GM12864 (cell line): ENCODE data around the gene TMEM72.

ENCODE experiments used
- DNase-seq: peaks from one replicate; pipeline ENCODE4 v3.0.0-alpha.2; 2011; ENCODE audit warnings: low read depth
- H3K4me3 ChIP-seq: 2 replicates; pipeline ENCODE4 v1.5.1; 2011; ENCODE audit warnings: mild to moderate bottlenecking, low read depth, low read length, control low read depth
- TF ChIP-seq, protein P1 (sequence below): IDR thresholded peaks from 2 replicates; pipeline ENCODE4 v1.5.1; 2011; ENCODE audit warnings: low read depth, mild to moderate bottlenecking, moderate library complexity, low read length, control low read depth, inconsistent platforms; ENCODE audit errors: missing control alignments

The TMEM72 gene

DNA sequence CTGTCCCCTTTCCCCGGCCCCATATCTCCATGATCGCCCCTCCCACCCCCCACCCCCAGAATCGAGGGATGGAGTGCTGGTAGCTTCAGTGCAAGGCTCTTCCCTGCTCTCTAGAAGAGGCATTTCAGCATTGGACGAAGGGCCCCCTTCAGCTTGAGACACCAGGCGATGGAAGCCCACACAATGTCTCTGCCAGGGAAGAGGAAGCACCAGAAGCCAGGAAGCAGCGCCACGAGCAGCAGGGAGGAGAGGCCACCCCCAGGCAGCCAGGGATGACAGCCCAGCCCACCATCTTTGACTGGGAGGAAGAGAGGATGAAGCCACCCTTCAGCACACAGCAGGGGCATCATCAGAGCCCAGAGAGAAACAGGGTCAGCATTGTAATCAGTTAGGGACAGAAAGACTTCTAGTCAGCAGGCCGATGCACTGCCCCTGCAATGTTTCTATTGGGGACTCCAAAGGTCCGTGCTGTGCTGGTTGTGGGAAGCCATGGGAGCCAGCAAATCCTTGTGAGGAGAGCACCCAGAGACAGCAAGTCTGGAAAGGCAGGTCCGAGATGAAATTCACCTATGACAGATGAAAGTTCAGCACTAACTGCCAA is 15.7 kb downstream of the TMEM72 start:
- no peak for DNase-seq
- H3K4me3 ChIP-seq: no peak overlapping the region
- TF ChIP-seq, protein P1, sequence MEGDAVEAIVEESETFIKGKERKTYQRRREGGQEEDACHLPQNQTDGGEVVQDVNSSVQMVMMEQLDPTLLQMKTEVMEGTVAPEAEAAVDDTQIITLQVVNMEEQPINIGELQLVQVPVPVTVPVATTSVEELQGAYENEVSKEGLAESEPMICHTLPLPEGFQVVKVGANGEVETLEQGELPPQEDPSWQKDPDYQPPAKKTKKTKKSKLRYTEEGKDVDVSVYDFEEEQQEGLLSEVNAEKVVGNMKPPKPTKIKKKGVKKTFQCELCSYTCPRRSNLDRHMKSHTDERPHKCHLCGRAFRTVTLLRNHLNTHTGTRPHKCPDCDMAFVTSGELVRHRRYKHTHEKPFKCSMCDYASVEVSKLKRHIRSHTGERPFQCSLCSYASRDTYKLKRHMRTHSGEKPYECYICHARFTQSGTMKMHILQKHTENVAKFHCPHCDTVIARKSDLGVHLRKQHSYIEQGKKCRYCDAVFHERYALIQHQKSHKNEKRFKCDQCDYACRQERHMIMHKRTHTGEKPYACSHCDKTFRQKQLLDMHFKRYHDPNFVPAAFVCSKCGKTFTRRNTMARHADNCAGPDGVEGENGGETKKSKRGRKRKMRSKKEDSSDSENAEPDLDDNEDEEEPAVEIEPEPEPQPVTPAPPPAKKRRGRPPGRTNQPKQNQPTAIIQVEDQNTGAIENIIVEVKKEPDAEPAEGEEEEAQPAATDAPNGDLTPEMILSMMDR: no peak

- no peak for DNase-seq
- TF ChIP-seq, protein P1: no peak
- no peak overlapping the region for H3K4me3 ChIP-seq
Measured at GRCh38 chr10:44927352-44927751, 16.2 kb downstream of the TMEM72 start.

DNA sequence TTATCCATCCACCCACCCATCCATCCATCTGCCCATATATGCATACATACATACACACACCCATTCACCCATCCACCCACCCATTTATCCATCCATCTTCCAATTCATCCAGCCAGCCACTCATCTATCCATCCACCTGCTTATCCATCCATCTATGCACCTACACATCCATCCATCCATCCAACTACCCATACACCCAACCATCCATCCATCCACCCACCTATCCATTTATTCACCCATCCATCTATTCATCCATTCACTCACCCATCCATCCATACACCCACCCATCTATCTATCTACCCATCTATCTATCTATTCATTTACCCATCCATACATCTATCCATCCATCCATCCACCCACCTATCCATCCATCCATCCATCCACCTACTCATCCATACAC is 17.3 kb downstream of the TMEM72 start:
- TF ChIP-seq, protein P1: no peak
- no peak for DNase-seq
- H3K4me3 ChIP-seq: no peak overlapping the region

DNA sequence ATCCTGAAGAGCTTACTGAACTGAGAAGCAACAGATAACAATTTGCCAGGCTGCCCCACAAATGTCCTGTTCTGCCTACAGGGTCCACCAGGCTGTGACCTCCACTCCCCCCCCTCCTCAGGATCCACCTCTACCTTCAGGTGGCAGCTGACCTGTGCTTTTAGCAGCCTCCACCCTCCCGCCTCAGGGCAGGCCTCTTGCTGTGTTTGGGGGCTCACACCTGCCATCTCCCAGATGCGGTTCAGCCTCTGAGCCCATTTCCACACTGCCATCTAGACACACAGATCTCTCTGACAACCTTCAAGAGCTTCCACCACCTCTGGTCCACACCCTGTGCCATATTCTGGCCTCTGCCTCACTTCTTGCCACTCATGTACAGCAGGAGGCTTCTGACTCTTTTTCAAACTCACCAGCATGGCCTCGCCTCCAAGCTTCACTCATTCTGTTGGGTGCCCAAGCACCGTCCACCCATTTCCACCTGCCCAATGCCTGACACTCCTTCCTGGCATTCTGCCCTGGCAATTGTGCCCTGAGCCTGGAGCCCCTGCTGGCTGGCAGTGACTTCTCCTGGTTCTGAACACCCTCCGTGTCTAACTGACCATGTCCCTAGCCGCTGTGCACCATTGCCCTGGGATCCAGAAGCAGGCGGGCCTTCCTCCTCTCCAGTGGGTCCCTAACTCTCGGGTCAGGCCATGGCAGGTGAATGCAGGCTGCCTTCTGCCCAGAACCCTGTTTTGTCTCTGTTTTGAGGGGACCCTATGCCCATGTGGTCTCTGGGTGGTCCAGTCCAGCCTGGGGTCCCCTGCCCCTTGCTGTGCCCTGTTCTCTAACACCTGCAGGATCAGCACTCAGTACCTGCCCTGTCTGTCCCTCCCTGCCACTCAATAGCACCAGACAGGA is 18.5 kb downstream of the TMEM72 start:
- H3K4me3 ChIP-seq: no peak overlapping the region
- no peak for DNase-seq
- TF ChIP-seq, protein P1: no peak

GRCh38 chr10:44930904-44931620 is 19.9 kb downstream of the TMEM72 start:
- DNase-seq: no peak
- TF ChIP-seq, protein P1: no peak
- no peak overlapping the region for H3K4me3 ChIP-seq

- no peak overlapping the region for H3K4me3 ChIP-seq
- DNase-seq: no peak
- TF ChIP-seq, protein P1: no peak
Measured at GRCh38 chr10:44931621-44932516, 20.7 kb downstream of the TMEM72 start.
